SU-DHL-6 (cell line): ENCODE results near the gene FAM228B.

Source experiments
- H2AFZ ChIP-seq: fragments of 200-600 bp; sonication (generic); 2 replicates; pipeline ENCODE4 v1.6.1; 2014; ENCODE audit warnings: low read depth, mild to moderate bottlenecking, moderate library complexity, mixed read lengths, antibody characterized with exemption, low read length; ENCODE audit not compliant: severe bottlenecking
- H3F3A ChIP-seq: fragments of 200-600 bp; shearing (Covaris generic); 2 replicates; pipeline ENCODE4 v1.6.0; 2016; ENCODE audit warnings: antibody characterized with exemption, mild to moderate bottlenecking; ENCODE audit not compliant: insufficient read depth
- H3K27ac ChIP-seq: fragments of 200-600 bp; sonication (generic); 2 replicates; pipeline ENCODE4 v1.5.1; 2016; ENCODE audit warnings: low read depth, mild to moderate bottlenecking, low read length, moderate library complexity, mixed read lengths
- H3K27me3 ChIP-seq: fragments of 200-600 bp; sonication (generic), shearing (Covaris generic); 2 replicates; pipeline ENCODE4 v1.6.0; 2014; ENCODE audit warnings: mild to moderate bottlenecking, low read length
- H3K36me3 ChIP-seq: fragments of 200-600 bp; sonication (generic); 2 replicates; pipeline ENCODE4 v1.6.1; 2014; ENCODE audit warnings: mild to moderate bottlenecking, low read length, mixed read lengths
- H3K4me2 ChIP-seq: fragments of 300-600, 200-600 bp; shearing (Covaris generic), sonication (generic); 2 replicates; pipeline ENCODE4 v1.6.0; 2014; ENCODE audit warnings: low read length, low read depth, mild to moderate bottlenecking; ENCODE audit not compliant: poor library complexity, severe bottlenecking
- H3K4me3 ChIP-seq: fragments of 200-600 bp; sonication (generic); 2 replicates; pipeline ENCODE4 v1.5.1; 2014; ENCODE audit warnings: antibody characterized with exemption, low read length, mild to moderate bottlenecking, mixed read lengths; ENCODE audit not compliant: insufficient read depth, poor library complexity, severe bottlenecking
- H3K79me2 ChIP-seq: fragments of 200-600 bp; sonication (generic); 2 replicates; pipeline ENCODE4 v1.6.1; 2014; ENCODE audit warnings: mild to moderate bottlenecking, low read length, moderate library complexity; ENCODE audit not compliant: insufficient read depth
- H3K9ac ChIP-seq: fragments of 200-600 bp; sonication (generic); 2 replicates; pipeline ENCODE4 v1.7.0; 2014; ENCODE audit warnings: mild to moderate bottlenecking, low read length
- H3K9me2 ChIP-seq: fragments of 200-600 bp; sonication (generic); replicated peaks from 2 replicates; pipeline ENCODE4 v1.6.1; 2014; ENCODE audit warnings: low read length; ENCODE audit not compliant: insufficient read depth
- H3K9me3 ChIP-seq: fragments of 200-600 bp; sonication (generic); 2 replicates; pipeline ENCODE4 v1.6.1; 2014; ENCODE audit warnings: low read length, mixed read lengths; ENCODE audit not compliant: insufficient read depth
- H4K20me1 ChIP-seq: fragments of 200-600 bp; sonication (generic); 2 replicates; pipeline ENCODE4 v1.6.1; 2014; ENCODE audit warnings: low read depth, mild to moderate bottlenecking, antibody characterized with exemption, low read length, moderate library complexity, mixed read lengths
- CTCF ChIP-seq: fragments of 200-600 bp; sonication (generic); IDR thresholded peaks from one replicate; pipeline ENCODE4 v1.5.1; 2017; ENCODE audit warnings: antibody characterized with exemption, mild to moderate bottlenecking, low read length, moderate library complexity; ENCODE audit not compliant: insufficient read depth, poor library complexity, severe bottlenecking
- EZH2phosphoT487 ChIP-seq: fragments of 200-600 bp; sonication (generic), shearing (Covaris generic); conservative IDR thresholded peaks from 2 replicates; pipeline ENCODE4 v1.6.1; 2018; ENCODE audit warnings: mild to moderate bottlenecking, antibody characterized with exemption, low read length, moderate library complexity, mixed read lengths

Gene FAM228B

GRCh38 chr2:24175631-24176187, 52.4 kb downstream of the FAM228B start:
- no peaks in the 10 kb centered on the region for H3K9me3 ChIP-seq
- no peak overlapping the region for H3K4me2 ChIP-seq
- H3K9me2 ChIP-seq = no peaks in the 10 kb centered on the region
- TF ChIP-seq CTCF = no peak
- H3K79me2 ChIP-seq = no peaks in the 10 kb centered on the region
- H3K27ac ChIP-seq = no peak overlapping the region
- no peaks in the 10 kb centered on the region for H3F3A ChIP-seq
- H2AFZ ChIP-seq = no peak overlapping the region
- no peak overlapping the region for H3K9ac ChIP-seq
- no peaks in the 10 kb centered on the region for H4K20me1 ChIP-seq
- no peak overlapping the region for H3K4me3 ChIP-seq
- no peaks in the 10 kb centered on the region for H3K36me3 ChIP-seq
- H3K27me3 ChIP-seq = no peaks in the 10 kb centered on the region

GRCh38 chr2:24176326-24176725, 53.1 kb downstream of the FAM228B start:
- TF ChIP-seq EZH2phosphoT487 = no peak
- TF ChIP-seq CTCF = no peak
- Histone ChIP-seq H3K9ac (no peak overlapping the region), H4K20me1 (no peaks in the 10 kb centered on the region), H2AFZ (no peak overlapping the region), H3F3A (no peaks in the 10 kb centered on the region), H3K9me2 (no peaks in the 10 kb centered on the region), H3K27ac (no peak overlapping the region), H3K4me2 (no peak overlapping the region), H3K4me3 (no peak overlapping the region), H3K9me3 (no peaks in the 10 kb centered on the region), H3K79me2 (no peaks in the 10 kb centered on the region), H3K27me3 (no peaks in the 10 kb centered on the region), H3K36me3 (no peaks in the 10 kb centered on the region)

- Histone ChIP-seq H3K4me2 (no peak overlapping the region), H3K9me2 (no peaks in the 10 kb centered on the region), H3K4me3 (no peak overlapping the region)
Measured at GRCh38 chr2:24179683-24180082, 56.4 kb downstream of the FAM228B start.

More at GRCh38 chr2:24179683-24180082, 56.4 kb downstream of the FAM228B start:
- Histone ChIP-seq H3K79me2 (no peaks in the 10 kb centered on the region), H3K36me3 (no peaks in the 10 kb centered on the region), H3F3A (no peaks in the 10 kb centered on the region), H3K27me3 (no peaks in the 10 kb centered on the region), H3K27ac (no peak overlapping the region), H3K9ac (no peak overlapping the region), H3K9me3 (no peaks in the 10 kb centered on the region), H2AFZ (no peak overlapping the region), H4K20me1 (no peaks in the 10 kb centered on the region)
- TF ChIP-seq EZH2phosphoT487 = no peak
- TF ChIP-seq CTCF = no peak
